GM15510 (cell line): ENCODE data around the gene TEX11.

ENCODE experiments used
- POLR2A ChIP-seq: IDR thresholded peaks from 3 replicates; pipeline ENCODE4 v1.6.1; 2011; ENCODE audit warnings: borderline replicate concordance; ENCODE audit not compliant: insufficient read length; ENCODE audit errors: extremely low read depth

Gene TEX11

DNA sequence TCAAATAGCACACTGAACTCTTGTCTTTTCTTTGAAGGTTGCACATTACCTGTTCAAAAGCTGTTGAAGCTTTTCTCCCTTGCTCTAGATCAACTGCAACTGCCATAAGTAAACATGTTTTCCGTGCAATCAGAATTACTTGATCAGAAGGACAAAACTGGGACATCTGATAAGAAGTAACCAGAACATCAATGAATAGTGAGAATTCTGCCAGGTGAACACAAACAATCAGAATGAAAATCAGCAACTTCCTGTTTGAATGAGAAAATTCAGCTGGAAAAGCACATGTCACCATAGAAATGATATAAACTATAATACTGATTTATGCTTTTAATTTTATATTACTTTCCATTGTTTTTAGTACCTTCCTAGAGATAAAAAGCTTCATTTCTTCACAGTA, 303.2 kb downstream of the TEX11 start:
- TF ChIP-seq POLR2A: no peak

DNA sequence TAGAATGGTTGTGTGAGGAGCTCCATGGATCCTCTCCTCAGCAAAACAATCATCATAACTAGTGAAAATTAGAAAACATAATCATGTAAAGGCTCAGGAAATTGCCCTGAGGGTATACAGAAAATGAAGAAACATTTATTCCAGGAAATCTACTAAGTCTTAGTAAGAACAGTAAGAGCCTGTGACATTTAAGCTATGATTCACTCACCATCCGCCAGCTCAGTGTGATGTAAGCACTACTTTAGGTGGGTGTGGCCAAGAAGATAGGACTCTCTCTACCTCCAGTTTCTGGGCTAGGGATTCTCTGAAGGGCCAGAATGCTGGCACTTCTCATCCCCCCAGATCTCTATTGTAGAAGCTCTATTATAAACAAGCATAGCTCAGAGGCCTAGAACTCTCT, 316.4 kb downstream of the TEX11 start:
- no peak for TF ChIP-seq POLR2A

DNA sequence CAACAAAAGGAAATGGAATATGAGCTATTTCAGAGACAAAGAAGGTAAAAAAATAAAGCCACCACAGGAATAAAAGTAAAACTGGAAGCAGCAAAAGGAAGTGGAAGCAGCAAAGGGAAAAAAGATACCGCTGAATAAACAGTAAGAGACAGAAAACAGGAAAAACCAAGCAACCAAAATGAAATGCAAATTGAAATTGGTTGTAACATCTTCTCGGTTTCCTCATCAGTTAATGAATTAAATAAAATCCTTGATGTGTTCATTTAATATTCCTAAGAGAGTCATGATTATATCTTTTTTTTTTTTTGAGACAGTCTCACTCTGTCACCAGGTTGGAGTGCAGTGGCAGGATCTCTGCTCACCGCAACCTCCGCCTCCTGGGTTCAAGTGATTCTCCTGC, 331.1 kb downstream of the TEX11 start:
- no peak for TF ChIP-seq POLR2A

DNA sequence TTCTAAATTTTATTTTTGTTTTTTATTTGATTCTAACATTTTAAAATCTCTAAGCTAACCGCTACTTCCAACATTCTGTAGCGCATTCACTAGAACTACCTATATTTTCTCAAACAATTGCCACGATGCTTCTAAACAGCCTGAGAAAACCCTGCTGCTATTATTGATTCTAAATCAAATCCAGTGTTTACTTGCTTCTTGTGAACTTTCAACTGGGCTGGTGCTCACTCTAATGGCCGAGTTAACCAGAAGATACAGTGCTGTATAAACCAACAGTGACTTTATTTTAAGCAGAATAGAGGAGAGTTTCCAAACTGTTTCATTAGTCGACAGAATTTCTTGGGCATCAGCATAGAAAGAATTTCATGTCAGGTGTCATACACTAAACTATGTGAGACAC, 353.6 kb downstream of the TEX11 start:
- TF ChIP-seq POLR2A: no peak

DNA sequence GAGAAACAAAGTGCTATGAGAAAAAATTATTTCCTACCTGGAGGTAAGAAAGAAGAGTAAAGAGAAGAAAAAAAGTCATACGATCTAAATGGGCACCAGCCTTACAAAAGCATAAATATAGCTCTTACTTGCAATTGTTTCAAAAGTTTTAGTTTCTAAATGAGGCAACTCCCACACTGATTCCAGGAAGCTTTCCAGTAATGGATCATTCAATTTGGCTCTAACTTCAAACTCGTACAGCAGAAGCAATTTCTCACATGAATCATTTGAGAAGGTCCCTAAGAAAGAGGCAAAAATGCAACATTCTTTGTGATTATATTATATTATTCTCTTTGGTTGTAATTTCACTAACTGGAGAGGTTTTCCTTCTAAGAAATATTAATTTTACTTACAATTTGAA, 354.0 kb downstream of the TEX11 start:
- no peak for TF ChIP-seq POLR2A

DNA sequence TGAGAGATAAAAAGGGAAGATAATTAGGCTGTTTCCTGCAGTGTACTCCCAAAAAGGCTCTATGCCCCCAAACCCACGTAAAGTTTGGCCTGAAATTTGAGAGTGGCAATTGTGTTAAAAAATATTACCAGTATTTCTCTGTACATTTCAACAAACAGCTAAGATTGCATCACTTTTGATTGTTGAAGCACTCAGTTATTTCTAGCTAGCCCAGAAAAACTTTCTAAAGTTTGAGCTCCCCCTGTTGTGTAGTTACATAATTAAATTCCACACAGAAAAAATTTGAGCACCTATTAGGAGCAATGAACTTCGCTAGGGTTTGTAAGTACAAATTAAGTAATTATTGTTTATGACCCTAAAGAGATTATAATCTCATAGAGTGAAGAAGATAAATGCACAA, 354.4 kb downstream of the TEX11 start:
- TF ChIP-seq POLR2A: no peak

DNA sequence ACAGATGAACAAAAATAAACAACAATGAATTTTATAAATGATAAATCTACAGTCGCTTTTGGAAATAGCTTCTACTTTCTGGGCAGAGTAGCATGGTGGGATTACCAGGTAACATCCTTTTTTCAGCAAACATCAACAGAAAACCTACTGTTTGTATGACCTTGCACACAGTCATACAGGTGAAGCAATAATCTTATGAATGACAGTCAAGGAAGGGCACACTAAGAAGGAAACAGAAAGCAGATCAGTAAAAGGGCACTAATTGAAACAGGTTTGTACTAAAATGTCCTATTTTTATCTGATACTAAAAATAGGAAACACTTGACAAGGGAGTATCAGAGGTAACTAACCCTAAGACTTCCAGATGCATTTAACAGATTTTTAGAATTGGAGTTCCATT, 355.0 kb downstream of the TEX11 start:
- TF ChIP-seq POLR2A: no peak

DNA sequence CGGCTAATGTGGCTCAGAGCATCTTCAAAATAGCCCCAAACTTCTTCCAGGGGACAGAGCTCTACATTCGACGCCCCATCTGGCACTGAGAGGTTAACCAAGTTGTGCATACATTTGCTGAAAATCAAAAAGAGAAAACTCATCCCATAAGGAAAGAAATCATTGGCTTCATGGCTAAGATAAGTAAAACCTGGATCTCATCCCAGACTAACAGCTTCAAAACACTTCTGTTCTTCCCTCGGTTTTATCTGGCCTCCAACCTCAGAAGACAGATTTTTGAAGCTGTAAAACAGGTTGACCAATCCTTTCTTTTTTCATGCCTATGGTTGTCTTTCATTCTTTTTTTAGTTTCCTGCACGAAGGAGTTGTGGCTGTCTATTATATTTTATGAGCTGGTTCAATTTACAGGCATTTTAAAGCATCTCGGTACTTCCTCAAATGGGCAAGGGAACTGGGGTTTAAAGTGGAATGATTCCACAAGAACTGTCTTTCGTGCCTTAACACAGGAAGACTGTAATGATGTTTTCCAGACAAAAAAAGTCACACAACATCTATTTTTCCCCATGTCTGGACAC, 356.3 kb downstream of the TEX11 start:
- no peak for TF ChIP-seq POLR2A

DNA sequence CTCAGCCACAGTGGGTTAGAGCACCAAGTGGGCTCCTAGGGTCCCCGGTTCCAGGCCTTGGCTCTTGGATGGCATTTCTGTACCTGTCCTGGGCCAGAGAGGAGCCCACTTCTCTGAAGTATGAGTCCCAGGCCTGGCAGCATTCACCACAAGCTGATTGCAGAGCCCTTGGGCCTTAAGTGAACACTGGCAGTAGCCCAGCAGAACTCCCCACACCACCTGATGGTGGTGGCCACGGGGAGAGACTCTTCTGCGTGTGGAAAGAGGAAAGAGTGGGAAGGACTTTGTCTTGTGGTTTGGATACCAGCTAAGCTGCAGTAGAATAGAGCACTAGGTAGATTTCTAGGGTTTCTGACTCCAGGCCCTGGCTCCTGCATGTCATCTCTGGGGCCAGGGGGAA, 359.1 kb downstream of the TEX11 start:
- TF ChIP-seq POLR2A: no peak

DNA sequence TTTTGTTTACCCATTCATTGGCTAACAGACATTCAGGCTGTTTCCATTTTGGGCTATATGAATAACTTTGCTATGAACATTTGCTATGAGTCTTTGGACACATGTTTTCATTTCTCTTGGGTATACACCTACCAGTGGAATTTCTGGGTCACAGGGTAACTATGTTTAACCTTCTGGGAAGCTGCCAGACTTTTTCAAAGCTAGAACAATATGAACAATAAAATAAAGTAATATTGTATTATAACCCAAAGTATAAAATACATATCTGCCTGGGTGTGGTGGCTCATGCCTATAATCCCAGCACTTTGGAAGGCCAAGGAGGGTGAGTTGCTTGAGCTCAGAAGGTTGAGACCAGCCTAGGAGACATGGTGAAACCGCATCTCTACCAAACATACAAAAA, 373.3 kb downstream of the TEX11 start:
- no peak for TF ChIP-seq POLR2A

DNA sequence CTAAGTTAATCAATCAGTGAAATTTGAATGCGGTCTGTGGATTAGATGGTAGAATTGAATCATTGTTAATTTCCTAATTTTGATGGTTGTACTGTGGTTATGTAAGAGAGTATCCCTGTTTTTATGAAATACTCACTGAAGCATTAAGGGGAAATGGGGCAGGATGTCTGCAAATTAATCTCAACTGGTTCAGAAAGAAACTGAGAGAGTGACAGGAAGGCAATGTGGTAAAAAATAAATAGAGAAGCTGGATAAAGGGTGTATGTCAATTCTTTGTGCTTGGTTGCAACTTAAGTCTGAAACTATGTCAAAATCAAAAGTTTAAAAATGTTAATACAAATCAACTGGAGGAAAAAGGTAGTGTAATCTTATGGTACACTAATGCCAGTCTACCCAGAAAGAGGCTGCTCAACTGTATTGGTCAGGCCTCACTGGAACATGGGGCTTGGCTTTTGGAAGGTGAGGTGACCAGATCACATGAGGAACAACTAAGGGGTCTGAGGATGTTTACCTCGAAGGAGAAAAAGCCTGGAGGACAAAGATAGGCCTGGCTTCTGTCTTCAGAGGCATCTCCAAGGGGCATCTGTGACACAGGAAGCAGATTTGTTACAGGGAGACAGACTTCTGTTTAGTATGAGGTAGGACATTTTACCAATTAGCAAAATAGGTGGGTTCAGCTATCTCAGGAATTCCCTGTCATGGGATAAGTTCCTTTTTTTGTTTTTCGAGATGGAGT, 380.7 kb downstream of the TEX11 start:
- no peak for TF ChIP-seq POLR2A

DNA sequence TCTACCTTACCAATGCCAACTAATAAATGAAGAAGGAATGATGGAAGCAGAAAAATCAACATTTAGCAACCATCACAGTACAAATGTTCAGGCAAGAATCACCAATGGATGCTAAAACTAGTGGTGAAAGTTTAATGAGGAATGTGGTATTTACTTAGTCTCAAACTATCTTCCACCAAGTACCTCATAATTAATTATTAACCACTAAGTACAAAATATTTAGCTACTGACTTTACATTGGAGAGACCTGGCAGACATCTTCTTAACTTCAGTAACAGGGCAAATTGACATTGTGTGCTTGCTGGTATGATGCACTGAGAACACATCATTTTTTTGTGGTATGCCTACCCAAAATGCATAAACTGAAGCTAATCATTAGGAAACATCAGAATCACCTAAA, 381.5 kb downstream of the TEX11 start:
- TF ChIP-seq POLR2A: no peak

DNA sequence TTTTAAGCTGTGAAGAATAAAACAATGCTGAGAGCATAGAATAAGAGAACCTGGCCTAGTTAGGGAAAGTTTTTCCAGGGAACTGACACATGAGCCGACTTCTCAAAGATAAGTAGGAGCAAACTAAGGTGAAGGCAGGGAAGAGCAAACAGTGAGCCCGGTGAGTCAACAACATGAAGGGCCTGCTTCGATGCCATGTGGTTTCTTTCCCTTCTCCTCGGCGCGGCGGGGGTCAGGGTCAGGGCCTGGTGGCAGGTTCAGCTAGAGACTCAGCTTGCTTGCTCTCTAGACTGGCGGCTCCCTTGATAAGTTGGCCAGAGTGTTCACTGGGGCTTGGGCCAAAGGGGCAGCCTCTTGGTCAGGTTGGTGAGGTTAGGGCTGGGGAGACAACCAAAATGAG, 382.8 kb downstream of the TEX11 start:
- no peak for TF ChIP-seq POLR2A

DNA sequence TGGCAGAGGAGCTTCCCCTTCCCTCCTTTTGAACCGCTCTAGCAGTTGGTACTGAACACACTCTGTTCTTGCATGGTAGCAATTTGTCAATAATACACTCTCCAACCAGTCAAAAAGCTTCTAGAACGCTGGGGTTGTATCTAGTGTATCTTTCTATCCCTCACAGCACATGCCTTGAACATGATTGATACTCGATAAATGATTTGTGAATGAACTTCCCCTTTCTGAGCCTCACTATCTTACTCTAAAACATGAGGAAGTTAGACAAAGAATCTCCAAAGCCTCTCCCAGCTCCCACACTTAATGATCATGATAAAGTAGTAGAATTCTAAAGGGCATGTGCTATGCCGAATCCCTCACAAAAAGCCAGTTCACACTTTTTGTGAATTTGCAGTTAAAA, 399.4 kb downstream of the TEX11 start:
- no peak for TF ChIP-seq POLR2A

DNA sequence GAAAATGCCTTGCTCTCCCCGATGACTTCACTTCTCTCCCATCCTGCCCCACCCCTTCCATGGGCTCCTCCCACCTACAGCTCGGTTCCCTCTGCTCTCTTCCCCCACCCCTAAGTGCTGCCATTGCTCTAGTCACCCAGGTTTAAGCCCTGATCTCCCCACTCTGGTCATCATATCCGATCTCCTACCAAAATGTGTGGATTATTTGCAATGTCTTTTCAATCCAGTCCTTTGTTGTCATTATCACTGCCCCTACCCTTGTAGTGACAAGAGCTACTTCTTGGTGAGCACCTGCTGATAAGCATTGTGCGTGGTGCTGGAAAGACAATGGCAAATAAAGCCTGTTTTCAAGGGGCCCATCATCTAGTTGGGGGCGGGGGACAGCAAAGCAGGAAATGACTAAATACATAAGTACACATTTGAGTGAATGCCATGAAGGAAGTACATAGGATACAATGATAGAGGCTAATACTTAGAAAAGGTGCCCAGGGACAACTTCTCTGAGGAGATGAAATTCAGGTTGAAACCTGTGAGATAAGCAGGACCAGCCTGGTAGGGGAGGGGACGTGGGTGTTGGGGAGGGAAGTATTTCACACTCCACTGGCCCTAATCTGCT, 400.1 kb downstream of the TEX11 start:
- TF ChIP-seq POLR2A: no peak

DNA sequence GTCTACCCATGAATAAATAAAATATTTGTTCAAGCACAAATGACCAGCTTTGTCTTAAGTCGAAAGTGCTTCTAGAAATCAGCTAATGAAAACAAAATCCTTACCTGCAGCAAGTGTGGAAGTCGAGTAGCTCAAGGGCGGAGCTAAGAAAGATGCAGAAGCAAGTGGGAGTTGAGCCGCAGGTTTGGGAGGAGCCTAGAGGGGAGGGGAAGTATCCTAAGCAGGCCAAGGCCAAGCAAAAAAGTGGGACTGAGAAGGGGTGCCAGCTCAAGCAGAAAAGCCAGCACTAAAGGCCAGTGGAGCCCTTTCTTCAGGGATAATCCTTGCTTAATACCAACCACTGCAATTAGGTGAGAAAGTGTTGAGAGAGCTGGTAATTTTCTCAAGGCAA, 403.1 kb downstream of the TEX11 start:
- TF ChIP-seq POLR2A: no peak

DNA sequence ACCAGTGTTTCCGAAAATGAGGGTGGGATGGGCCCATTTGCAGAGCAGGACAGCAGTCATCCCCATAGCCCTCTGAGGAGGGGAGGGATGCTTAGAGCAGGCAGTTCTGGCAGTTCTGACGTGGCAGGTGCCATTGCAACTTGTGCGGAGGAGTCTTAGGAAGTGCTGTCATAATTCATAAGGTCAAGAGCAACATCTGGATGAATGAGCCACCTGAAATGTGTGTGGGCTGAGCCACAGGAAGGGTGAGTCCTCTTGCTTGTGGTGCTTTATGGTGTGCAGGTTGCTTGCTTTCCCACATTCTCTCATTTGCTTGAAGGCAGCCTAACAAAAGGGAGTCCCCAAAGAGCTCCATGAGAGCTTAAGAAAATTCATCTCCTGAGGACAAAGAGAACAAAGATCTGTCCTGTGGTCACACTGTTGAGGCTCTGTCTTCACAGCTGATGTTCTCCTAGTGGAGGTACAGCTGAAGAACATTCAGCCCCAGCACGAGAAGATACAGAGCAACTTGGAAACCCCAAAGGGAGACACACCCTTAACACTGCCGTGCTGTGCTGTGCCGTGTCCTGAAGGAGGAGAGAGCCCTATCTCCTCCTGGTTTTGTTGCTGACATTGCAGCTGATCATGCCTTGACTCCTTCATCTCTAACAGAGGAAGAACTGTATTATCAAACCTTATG, 403.6 kb downstream of the TEX11 start:
- no peak for TF ChIP-seq POLR2A

DNA sequence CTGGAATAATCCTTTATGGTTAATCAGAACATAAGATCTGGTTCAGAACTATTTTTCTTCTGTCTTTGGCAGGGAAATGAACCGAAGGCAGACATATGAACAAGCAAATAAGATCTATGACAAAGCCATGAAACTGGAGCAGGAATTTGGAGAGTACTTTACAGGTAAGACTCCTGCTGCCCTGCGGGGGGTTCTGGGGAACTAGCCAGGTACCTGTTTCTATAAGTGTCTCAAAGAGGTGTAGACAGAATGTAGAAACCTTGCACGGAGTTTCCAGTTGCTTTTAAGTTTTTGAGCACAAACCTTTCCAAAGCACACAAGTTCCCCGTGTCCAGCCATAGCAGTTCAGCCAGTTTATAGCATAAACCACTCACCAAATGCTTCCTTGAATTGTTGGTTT, 407.7 kb downstream of the TEX11 start:
- no peak for TF ChIP-seq POLR2A
